Daoy (cell line): ENCODE measurements around the gene PRRX2. TPM values are rescaled to one million over a fixed set of nuclear protein-coding genes. Genes with fewer than 3 reads are reported as not detected.
"Not testable (repeated sequence)": the region's sequence is repeated elsewhere in the genome, so short reads cannot be mapped to it uniquely, and the experiment has no call there.

Source experiments
- DNase-seq: peaks from one replicate; pipeline ENCODE4 v3.0.0-alpha.2; 2015; ENCODE audit warnings: low read depth
- total RNA-seq: library from RNA; depleted of rRNA; stranded (reverse); fragments of >200 nt; shearing (Covaris generic); gene quantifications from 2 replicates; pipeline ENCODE4 v1.2.3, GENCODE V29; 2014

The PRRX2 gene
- total RNA-seq, 1 experiment from 2014 or later = 1.7 TPM

GRCh38 chr9:129653823-129654553 lies 11.5 kb upstream of the PRRX2 start:
- no peak for DNase-seq

- no peak for DNase-seq
These were observed 10.8 kb upstream of the PRRX2 start for GRCh38 chr9:129654554-129655040.

GRCh38 chr9:129655154-129655553 lies 10.3 kb upstream of the PRRX2 start:
- DNase-seq = no peak

GRCh38 chr9:129655696-129656095 lies 9.8 kb upstream of the PRRX2 start:
- DNase-seq = no peak

GRCh38 chr9:129656795-129657390 lies 8.6 kb upstream of the PRRX2 start:
- peak; percentile 76 for DNase-seq

- no peak for DNase-seq
These were observed 4.4 kb upstream of the PRRX2 start for GRCh38 chr9:129661029-129661428.

GRCh38 chr9:129662239-129662638 lies 3.2 kb upstream of the PRRX2 start:
- DNase-seq = not testable (repeated sequence)

- DNase-seq = no peak
These were observed 580 bp upstream of the PRRX2 start for GRCh38 chr9:129664746-129665388.

- DNase-seq = no peak
These were observed 520 bp downstream of the PRRX2 start for GRCh38 chr9:129665814-129666520.

GRCh38 chr9:129666575-129666974 lies 1.1 kb downstream of the PRRX2 start:
- DNase-seq = no peak

GRCh38 chr9:129667378-129667777 lies 1.9 kb downstream of the PRRX2 start:
- DNase-seq = no peak

- no peak for DNase-seq
These were observed 2.4 kb downstream of the PRRX2 start for GRCh38 chr9:129667850-129668249.

GRCh38 chr9:129669141-129669718 lies 3.8 kb downstream of the PRRX2 start:
- DNase-seq = peak; percentile 56

- DNase-seq = no peak
These were observed 4.5 kb downstream of the PRRX2 start for GRCh38 chr9:129669946-129670345.

- DNase-seq = no peak
These were observed 5.6 kb downstream of the PRRX2 start for GRCh38 chr9:129671065-129671464.

GRCh38 chr9:129671519-129671918 lies 6.1 kb downstream of the PRRX2 start:
- no peak for DNase-seq

- DNase-seq = no peak
These were observed 7.3 kb downstream of the PRRX2 start for GRCh38 chr9:129672702-129673101.

GRCh38 chr9:129673602-129674001 lies 8.2 kb downstream of the PRRX2 start:
- no peak for DNase-seq

- no peak for DNase-seq
These were observed 8.8 kb downstream of the PRRX2 start for GRCh38 chr9:129674229-129674628.

- no peak for DNase-seq
These were observed 10.2 kb downstream of the PRRX2 start for GRCh38 chr9:129675620-129676019.

GRCh38 chr9:129676287-129676686 lies 10.8 kb downstream of the PRRX2 start:
- DNase-seq = no peak

GRCh38 chr9:129676975-129677374 lies 11.5 kb downstream of the PRRX2 start:
- DNase-seq = peak; percentile 31
